Measurements from ENCODE around the gene DNAJB8. TPM values are rescaled to one million over a fixed set of nuclear protein-coding genes. Genes with fewer than 3 reads are reported as not detected.

DNAJB8 gene
- total RNA-seq, 1 experiment from 2014 or later, result not detected

DNA sequence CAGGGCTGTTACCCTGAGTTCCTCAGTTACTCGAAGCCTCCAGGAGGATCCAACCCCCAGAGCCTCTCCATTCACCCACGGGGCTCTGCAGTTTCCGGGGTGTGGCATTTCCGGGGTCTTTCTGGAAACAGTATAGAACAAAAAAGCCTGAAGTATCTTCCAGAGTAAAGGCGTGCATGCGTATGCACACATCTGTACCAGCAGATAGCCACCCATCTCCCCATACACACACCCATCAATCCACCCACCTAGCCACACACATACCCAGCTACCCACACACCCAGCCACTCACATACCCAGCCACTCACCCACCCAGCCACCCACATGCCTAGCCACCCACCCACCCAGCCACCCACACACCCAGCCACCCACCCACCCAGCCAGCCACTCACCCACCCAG is 2.9 kb upstream of the DNAJB8 start:
- no peak overlapping the region for H3K4me3 Mint-ChIP-seq (ENCODE audit: unreplicated experiment)
- H3K4me1 Mint-ChIP-seq (ENCODE audit: low read depth, unreplicated experiment), result no peaks in the 10 kb centered on the region
- TF ChIP-seq, protein P1, sequence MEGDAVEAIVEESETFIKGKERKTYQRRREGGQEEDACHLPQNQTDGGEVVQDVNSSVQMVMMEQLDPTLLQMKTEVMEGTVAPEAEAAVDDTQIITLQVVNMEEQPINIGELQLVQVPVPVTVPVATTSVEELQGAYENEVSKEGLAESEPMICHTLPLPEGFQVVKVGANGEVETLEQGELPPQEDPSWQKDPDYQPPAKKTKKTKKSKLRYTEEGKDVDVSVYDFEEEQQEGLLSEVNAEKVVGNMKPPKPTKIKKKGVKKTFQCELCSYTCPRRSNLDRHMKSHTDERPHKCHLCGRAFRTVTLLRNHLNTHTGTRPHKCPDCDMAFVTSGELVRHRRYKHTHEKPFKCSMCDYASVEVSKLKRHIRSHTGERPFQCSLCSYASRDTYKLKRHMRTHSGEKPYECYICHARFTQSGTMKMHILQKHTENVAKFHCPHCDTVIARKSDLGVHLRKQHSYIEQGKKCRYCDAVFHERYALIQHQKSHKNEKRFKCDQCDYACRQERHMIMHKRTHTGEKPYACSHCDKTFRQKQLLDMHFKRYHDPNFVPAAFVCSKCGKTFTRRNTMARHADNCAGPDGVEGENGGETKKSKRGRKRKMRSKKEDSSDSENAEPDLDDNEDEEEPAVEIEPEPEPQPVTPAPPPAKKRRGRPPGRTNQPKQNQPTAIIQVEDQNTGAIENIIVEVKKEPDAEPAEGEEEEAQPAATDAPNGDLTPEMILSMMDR (IDR thresholded peaks at IDR 0.05; ENCODE audit: insufficient read depth in 1 of 2, low read depth in 1 of 2, low read length in 1 of 2, severe bottlenecking in 1 of 2, unreplicated experiment in 1 of 2), result no peak
- DNase-seq, result no peak
- Histone ChIP-seq H3K4me1 (no peaks in the 10 kb centered on the region), H3K36me3 (ENCODE audit: control insufficient read depth, insufficient read depth, low read length) (no peaks in the 10 kb centered on the region), H3K4me3 (ENCODE audit: low read depth, low read length) (no peak overlapping the region), H3K9me3 (no peaks in the 10 kb centered on the region), H3K27me3 (replicated peaks; ENCODE audit: control insufficient read depth, insufficient read depth, low read length) (no peaks in the 10 kb centered on the region; the same call in 1 of the 2 replicates)
- no TSS peak for BruUV-seq (replicated peaks)
- ChIA-PET CTCF (no interaction called here), POLR2A (no interaction called here)
- no peaks in the 10 kb centered on the region for H3K36me3 Mint-ChIP-seq (ENCODE audit: insufficient read depth, unreplicated experiment)
- peaks cover 22% of the 10 kb centered on the region for H3K27me3 Mint-ChIP-seq (ENCODE audit: insufficient read depth, unreplicated experiment)
- intact Hi-C loops (cut with micrococcal nuclease; ENCODE audit: unreplicated experiment), result no loop called here
- no peaks in the 10 kb centered on the region for H3K9me3 Mint-ChIP-seq (ENCODE audit: unreplicated experiment)
- H3K27ac Mint-ChIP-seq (ENCODE audit: unreplicated experiment), result no peak overlapping the region

DNA sequence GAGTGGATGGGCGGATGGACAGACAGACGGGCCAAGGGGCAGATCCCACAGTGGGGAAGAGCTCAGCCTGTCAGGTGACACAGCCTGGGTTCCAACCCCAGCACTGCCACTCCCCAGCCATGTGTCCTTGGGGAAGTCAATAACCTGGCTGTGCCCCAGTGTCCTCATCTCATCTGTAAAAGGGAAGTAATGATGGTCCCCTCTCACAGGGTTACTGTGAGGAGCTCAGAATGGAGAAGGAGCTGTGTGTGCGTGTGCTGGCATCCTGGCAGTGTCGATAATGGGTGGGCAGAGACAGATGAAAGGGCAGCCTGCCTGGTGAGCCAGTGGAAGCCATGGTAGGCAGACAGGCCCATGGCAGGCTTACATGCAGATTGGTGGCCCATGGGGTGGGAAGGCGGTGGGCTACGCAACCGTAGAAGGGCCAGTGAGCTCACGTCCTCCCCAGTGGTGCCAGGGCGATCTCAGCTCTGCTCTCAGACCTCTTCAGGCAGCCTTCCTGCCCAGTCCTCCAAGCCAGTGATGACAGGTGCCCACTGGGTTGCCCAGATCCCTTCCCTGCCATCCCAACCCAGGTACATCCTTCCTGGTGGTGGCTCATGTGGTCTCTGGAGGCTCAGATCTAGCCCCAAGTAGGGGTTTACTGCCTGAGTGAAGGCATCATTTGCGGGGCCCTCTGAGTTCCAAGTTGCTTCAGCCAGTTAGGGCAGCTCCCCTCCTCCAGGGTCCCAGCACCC is 2.3 kb upstream of the DNAJB8 start:
- H3K4me3 ChIP-seq (ENCODE audit: low read depth, low read length), result no peak overlapping the region
- intact Hi-C loops (cut with micrococcal nuclease; ENCODE audit: unreplicated experiment), result no loop called here
- Mint-ChIP-seq H3K4me3 (ENCODE audit: unreplicated experiment) (no peak overlapping the region), H3K27me3 (ENCODE audit: insufficient read depth, unreplicated experiment) (peaks cover 22% of the 10 kb centered on the region), H3K9me3 (ENCODE audit: unreplicated experiment) (no peaks in the 10 kb centered on the region), H3K4me1 (ENCODE audit: low read depth, unreplicated experiment) (no peaks in the 10 kb centered on the region), H3K27ac (ENCODE audit: unreplicated experiment) (no peak overlapping the region), H3K36me3 (ENCODE audit: insufficient read depth, unreplicated experiment) (no peaks in the 10 kb centered on the region)
- BruUV-seq (replicated peaks), result no TSS peak
- ChIA-PET POLR2A (no interaction called here), CTCF (no interaction called here)
- no peaks in the 10 kb centered on the region; the same call in 1 of the 2 replicates for H3K27me3 ChIP-seq (replicated peaks; ENCODE audit: control insufficient read depth, insufficient read depth, low read length)
- TF ChIP-seq, protein P1 (IDR thresholded peaks at IDR 0.05; ENCODE audit: insufficient read depth in 1 of 2, low read depth in 1 of 2, low read length in 1 of 2, severe bottlenecking in 1 of 2, unreplicated experiment in 1 of 2), result no peak
- DNase-seq, result no peak
- H3K9me3 ChIP-seq, result no peaks in the 10 kb centered on the region
- H3K4me1 ChIP-seq, result no peaks in the 10 kb centered on the region
- no peaks in the 10 kb centered on the region for H3K36me3 ChIP-seq (ENCODE audit: control insufficient read depth, insufficient read depth, low read length)

DNA sequence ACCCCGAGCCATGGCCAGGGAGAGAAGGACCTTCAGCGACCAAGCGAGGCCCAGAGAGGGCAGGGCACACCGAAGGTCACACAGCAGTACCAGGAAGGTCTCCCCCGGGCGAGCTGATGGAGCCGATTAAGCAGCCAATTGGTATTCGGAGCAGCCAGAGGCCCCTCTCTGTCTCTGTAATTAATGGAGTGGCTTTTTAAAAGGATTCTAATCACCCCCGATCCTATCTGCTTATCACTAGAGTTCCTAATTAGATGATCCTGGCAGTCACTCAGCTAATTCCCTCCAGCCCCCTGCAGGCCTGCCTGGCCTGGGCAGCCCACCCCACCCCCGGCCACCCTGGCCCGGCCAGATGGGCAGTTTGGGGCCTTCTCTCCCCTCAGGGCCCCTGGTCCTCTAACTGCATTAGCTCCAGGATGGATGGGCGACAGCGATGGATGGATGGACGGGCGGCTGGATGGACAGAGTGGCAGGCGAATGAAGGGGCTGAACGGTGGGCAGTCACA is 1.6 kb upstream of the DNAJB8 start:
- H3K36me3 Mint-ChIP-seq (ENCODE audit: insufficient read depth, unreplicated experiment), result no peaks in the 10 kb centered on the region
- no peaks in the 10 kb centered on the region for H3K4me1 Mint-ChIP-seq (ENCODE audit: low read depth, unreplicated experiment)
- TF ChIP-seq, protein P1 (IDR thresholded peaks at IDR 0.05; ENCODE audit: insufficient read depth in 1 of 2, low read depth in 1 of 2, low read length in 1 of 2, severe bottlenecking in 1 of 2, unreplicated experiment in 1 of 2), result no peak
- H3K9me3 ChIP-seq, result no peaks in the 10 kb centered on the region
- peaks cover 22% of the 10 kb centered on the region for H3K27me3 Mint-ChIP-seq (ENCODE audit: insufficient read depth, unreplicated experiment)
- H3K27me3 ChIP-seq (replicated peaks; ENCODE audit: control insufficient read depth, insufficient read depth, low read length), result no peaks in the 10 kb centered on the region; the same call in 1 of the 2 replicates
- no peaks in the 10 kb centered on the region for H3K36me3 ChIP-seq (ENCODE audit: control insufficient read depth, insufficient read depth, low read length)
- H3K4me3 Mint-ChIP-seq (ENCODE audit: unreplicated experiment), result no peak overlapping the region
- intact Hi-C loops (cut with micrococcal nuclease; ENCODE audit: unreplicated experiment), result no loop called here
- H3K4me1 ChIP-seq, result no peaks in the 10 kb centered on the region
- no peak overlapping the region for H3K4me3 ChIP-seq (ENCODE audit: low read depth, low read length)
- BruUV-seq (replicated peaks), result no TSS peak
- no peak overlapping the region for H3K27ac Mint-ChIP-seq (ENCODE audit: unreplicated experiment)
- ChIA-PET CTCF (no interaction called here), POLR2A (no interaction called here)
- no peak for DNase-seq
- H3K9me3 Mint-ChIP-seq (ENCODE audit: unreplicated experiment), result no peaks in the 10 kb centered on the region

Data from Caco-2 (cell line).